CD4-positive, alpha-beta T cell (primary cell): ENCODE data around the gene GM2A. TPM values are rescaled to one million over a fixed set of nuclear protein-coding genes. Genes with fewer than 3 reads are reported as not detected.

Experiments
- ATAC-seq: fragments of 200-7000 bp; cut with Tn5 transposase; one replicate; pipeline ENCODE4 v1.10.0; 2022; ENCODE audit warnings: mild to moderate bottlenecking; ENCODE audit not compliant: poor library complexity
- CTCF ChIA-PET: fragments of 350-600 bp; sonication (Branson Sonifier 250); formaldehyde crosslinking; loops from one replicate; lab custom pipeline; 2021; ENCODE audit warnings: antibody characterized with exemption, inconsistent platforms; lab: Charles Lee
- POLR2A ChIA-PET: fragments of 350-600 bp; sonication (Branson Sonifier 250); formaldehyde crosslinking; loops from one replicate; lab custom pipeline; 2021; ENCODE audit warnings: antibody characterized with exemption, inconsistent platforms; lab: Charles Lee
- DNase-seq, 14 experiments: peaks; one replicate each; pipeline ENCODE4 v3.0.0-alpha.2; 2013 to 2020; ENCODE audit warnings: mixed read lengths in 2 of 14
- H3K27ac ChIP-seq, 2 donors: one replicate each; pipeline versions ENCODE4 v1.5.1 to v1.7.0; 2013; ENCODE audit warnings: low read length in 2 of 2, low read depth in 1 of 2, mild to moderate bottlenecking in 1 of 2
- H3K27me3 ChIP-seq, 2 experiments: 1 replicate in 1 of 2; 2 replicates in 1 of 2; pipeline versions ENCODE4 v1.6.1 to v1.7.0; 2013; ENCODE audit warnings: low read length in 2 of 2, control low read depth in 1 of 2, mild to moderate bottlenecking in 1 of 2, moderate library complexity in 1 of 2; ENCODE audit not compliant: insufficient read depth in 2 of 2, control insufficient read depth in 1 of 2
- H3K36me3 ChIP-seq: one replicate; pipeline ENCODE4 v1.6.1; 2013; ENCODE audit warnings: low read length, control low read depth; ENCODE audit not compliant: insufficient read depth
- H3K4me1 ChIP-seq: one replicate; pipeline ENCODE4 v1.6.1; 2013; ENCODE audit warnings: low read length, control low read depth; ENCODE audit not compliant: insufficient read depth
- H3K4me3 ChIP-seq: one replicate; pipeline ENCODE4 v1.5.1; 2013; ENCODE audit warnings: mild to moderate bottlenecking, low read length, moderate library complexity
- H3K9me3 ChIP-seq, 2 experiments: 1 replicate in 1 of 2; 2 replicates in 1 of 2; pipeline versions ENCODE4 v1.6.1 to v1.7.0; 2013; ENCODE audit warnings: low read length in 2 of 2, mild to moderate bottlenecking in 2 of 2, control low read depth in 1 of 2, moderate library complexity in 1 of 2; ENCODE audit not compliant: control insufficient read depth in 1 of 2, insufficient read depth in 1 of 2
- H3K27ac Mint-ChIP-seq: one replicate; pipeline ENCODE4 v1.8.0; 2020; ENCODE audit warnings: mixed read lengths
- H3K27me3 Mint-ChIP-seq: one replicate; pipeline ENCODE4 v1.8.0; 2021; ENCODE audit warnings: mixed read lengths
- H3K36me3 Mint-ChIP-seq: one replicate; pipeline ENCODE4 v1.8.0; 2021; ENCODE audit warnings: low read depth, mixed read lengths
- H3K4me1 Mint-ChIP-seq: one replicate; pipeline ENCODE4 v1.8.0; 2021; ENCODE audit warnings: low read depth, mixed read lengths
- H3K4me3 Mint-ChIP-seq: one replicate; pipeline ENCODE4 v1.8.0; 2020; ENCODE audit warnings: mild to moderate bottlenecking, mixed read lengths
- H3K9me3 Mint-ChIP-seq: one replicate; pipeline ENCODE4 v1.8.0; 2020; ENCODE audit warnings: mixed read lengths
- CTCF ChIP-seq: fragments of 200-600 bp; IDR thresholded peaks from one replicate; pipeline ENCODE4 v1.8.0; 2022; ENCODE audit warnings: antibody characterized with exemption, mild to moderate bottlenecking
- intact Hi-C, 2 experiments: fragments of 100-400 bp; cut with DNase I in 1 of 2; cut with micrococcal nuclease in 1 of 2; formaldehyde crosslinking; loops; one replicate each; pipeline versions ENCODE4 v1.15.1 to v1.9.0; 2023 to 2025; cut with DNase I, micrococcal nuclease
- total RNA-seq, 174 experiments: library from RNA in 2 of 174; stranded (reverse) in 2 of 174; gene quantifications; one replicate each; pipeline ENCODE4 v1.2.3 and lab custom pipeline; 2021 to 2026

The GM2A gene
- total RNA-seq, 2 experiments from 2014 or later = 3.1 to 4.1 TPM

GRCh38 chr5:151315998-151316597 is 63.1 kb downstream of the GM2A start:
- Mint-ChIP-seq H3K9me3 (peaks cover 1% of the 10 kb centered on the region), H3K27me3 (peaks cover 13% of the 10 kb centered on the region), H3K36me3 (no peaks in the 10 kb centered on the region), H3K4me1 (no peaks in the 10 kb centered on the region), H3K4me3 (no peak overlapping the region), H3K27ac (no peak overlapping the region)
- no peaks in the 10 kb centered on the region for H3K4me1 ChIP-seq
- ChIA-PET POLR2A (no interaction called here), CTCF (interaction anchor here (0.7 kb wide), 1 partner anchor 17 kb away, joined by 4 read pairs; no protein-coding TSS in a partner anchor)
- H3K9me3 ChIP-seq = peaks cover 3 to 6% of the 10 kb centered on the region in 2 experiments
- TF ChIP-seq CTCF = peak; percentile 71
- no peaks in the 10 kb centered on the region for H3K27me3 ChIP-seq
- no peaks in the 10 kb centered on the region for H3K36me3 ChIP-seq
- intact Hi-C loops = loop anchor here in 1 of 2 experiments (5.0 kb wide), 1 partner anchor 336 kb away; no protein-coding TSS in a partner anchor
- H3K27ac ChIP-seq = no peak overlapping the region
- H3K4me3 ChIP-seq = no peak overlapping the region
- ATAC-seq = no peak
- DNase-seq = peak in 13 of 14 experiments; percentile 8 to 60 (median 44)

- intact Hi-C loops = loop anchor here in 1 of 2 experiments (5.0 kb wide), 1 partner anchor 334 kb away; no protein-coding TSS in a partner anchor
- H3K36me3 ChIP-seq = no peaks in the 10 kb centered on the region
- no peak overlapping the region for H3K4me3 Mint-ChIP-seq
- no peak overlapping the region for H3K4me3 ChIP-seq
- no peak overlapping the region for H3K27ac ChIP-seq
- no peaks in the 10 kb centered on the region for H3K27me3 ChIP-seq
- H3K4me1 ChIP-seq = no peaks in the 10 kb centered on the region
- ATAC-seq (no peak), DNase-seq (no peak)
- no peaks in the 10 kb centered on the region for H3K4me1 Mint-ChIP-seq
- H3K27me3 Mint-ChIP-seq = peaks cover 13% of the 10 kb centered on the region
- TF ChIP-seq CTCF = no peak
- ChIA-PET CTCF (no interaction called here), POLR2A (no interaction called here)
- no peaks in the 10 kb centered on the region for H3K9me3 ChIP-seq
- H3K27ac Mint-ChIP-seq = no peak overlapping the region
- no peaks in the 10 kb centered on the region for H3K36me3 Mint-ChIP-seq
- no peaks in the 10 kb centered on the region for H3K9me3 Mint-ChIP-seq
These were observed 64.9 kb downstream of the GM2A start for GRCh38 chr5:151317871-151318270.

- ATAC-seq (no peak), DNase-seq (no peak)
- intact Hi-C loops = loop anchor here in 1 of 2 experiments (5.0 kb wide), 1 partner anchor 333 kb away; no protein-coding TSS in a partner anchor
- H3K27me3 Mint-ChIP-seq = peaks cover 20% of the 10 kb centered on the region
- no peak overlapping the region for H3K4me3 Mint-ChIP-seq
- H3K36me3 Mint-ChIP-seq = no peaks in the 10 kb centered on the region
- Histone ChIP-seq H3K4me1 (no peaks in the 10 kb centered on the region), H3K27ac (no peak overlapping the region), H3K9me3 (no peaks in the 10 kb centered on the region), H3K36me3 (no peaks in the 10 kb centered on the region), H3K27me3 (no peaks in the 10 kb centered on the region), H3K4me3 (no peak overlapping the region)
- POLR2A ChIA-PET = no interaction called here
- H3K9me3 Mint-ChIP-seq = no peaks in the 10 kb centered on the region
- no peak for TF ChIP-seq CTCF
- CTCF ChIA-PET = no interaction called here
- no peaks in the 10 kb centered on the region for H3K4me1 Mint-ChIP-seq
- H3K27ac Mint-ChIP-seq = no peak overlapping the region
These were observed 66.1 kb downstream of the GM2A start for GRCh38 chr5:151318850-151319732.

Other genes with a start within 250 kb of the GM2A start
- under 1 TPM in 1 of 2 experiments, not detected in 1; 0.58 TPM for gene GPX3, start 232.6 kb upstream of the GM2A start, total RNA-seq
- 100 to 1,000 TPM; 110 to 115 TPM for gene TNIP1, start 172.2 kb upstream of the GM2A start, total RNA-seq
- 100 to 1,000 TPM; 108 to 130 TPM for gene ANXA6, start 95.4 kb upstream of the GM2A start, total RNA-seq
- gene CCDC69, start 29.1 kb upstream of the GM2A start, total RNA-seq = 10 to 100 TPM; 68.0 to 68.9 TPM
- not detected for gene SLC36A3, start 50.6 kb downstream of the GM2A start, total RNA-seq
- not detected for gene SLC36A2, start 94.4 kb downstream of the GM2A start, total RNA-seq
- 1 to 10 TPM; 2.2 to 2.8 TPM for gene SLC36A1, start 194.4 kb downstream of the GM2A start, total RNA-seq